Fibroblast of skin of right quadriceps (primary cell): ENCODE measurements around the gene ARHGAP10.

Source experiments
- DNase-seq: peaks from one replicate; pipeline ENCODE4 v3.0.0-alpha.2; 2013

ARHGAP10 gene

DNA sequence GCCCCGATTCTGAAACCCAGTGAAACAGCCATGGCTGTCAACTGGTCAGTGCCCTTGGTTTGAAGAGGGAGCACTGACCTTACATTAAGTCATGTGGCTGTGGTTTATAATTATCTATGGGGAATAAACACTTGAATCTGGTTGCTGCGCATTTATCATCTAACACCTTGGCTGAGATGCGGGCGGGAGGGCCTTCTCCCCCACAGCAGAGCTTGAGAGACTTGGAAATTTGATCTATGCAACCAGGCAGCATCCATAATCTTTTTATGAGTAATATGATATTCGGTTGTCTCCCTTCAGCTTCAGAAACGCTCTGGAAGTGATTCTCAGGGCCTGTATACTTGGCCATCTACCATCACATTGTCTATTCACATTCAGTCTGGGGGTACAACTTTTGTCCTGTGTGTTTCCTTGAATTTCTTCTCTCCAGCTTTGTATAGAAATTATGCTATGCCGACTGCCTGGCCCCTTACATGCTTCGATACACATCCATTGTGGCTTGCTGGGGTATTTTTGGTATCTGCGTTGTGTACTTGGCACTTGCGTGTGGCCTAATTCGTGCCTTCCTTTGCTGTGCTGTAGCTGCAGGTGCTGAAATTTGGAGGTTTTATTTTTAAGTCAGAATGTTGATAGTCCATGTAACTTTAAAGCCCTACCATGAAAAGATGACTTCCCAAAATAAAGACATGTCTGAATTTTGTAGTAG lies 321.6 kb downstream of the ARHGAP10 start:
- no peak for DNase-seq

DNA sequence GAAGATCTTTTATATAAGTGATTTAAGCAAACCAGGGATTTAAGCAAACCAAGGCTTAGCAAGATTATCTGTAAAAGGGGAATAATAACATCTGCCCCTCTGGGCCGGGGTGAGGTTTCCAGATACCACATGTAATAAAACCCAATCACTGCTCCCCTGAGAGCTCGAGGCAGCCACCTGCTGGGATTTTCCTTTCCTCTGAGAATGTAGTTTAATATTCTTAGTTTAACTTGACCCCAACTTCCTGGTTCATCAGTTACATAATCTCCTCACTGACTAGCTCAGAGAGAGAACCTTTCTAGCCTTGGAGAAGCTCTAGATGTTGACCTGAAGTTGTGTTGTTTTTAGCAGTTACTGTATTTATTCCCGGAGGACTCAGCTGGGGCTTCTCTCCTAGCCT lies 322.4 kb downstream of the ARHGAP10 start:
- no peak for DNase-seq

DNA sequence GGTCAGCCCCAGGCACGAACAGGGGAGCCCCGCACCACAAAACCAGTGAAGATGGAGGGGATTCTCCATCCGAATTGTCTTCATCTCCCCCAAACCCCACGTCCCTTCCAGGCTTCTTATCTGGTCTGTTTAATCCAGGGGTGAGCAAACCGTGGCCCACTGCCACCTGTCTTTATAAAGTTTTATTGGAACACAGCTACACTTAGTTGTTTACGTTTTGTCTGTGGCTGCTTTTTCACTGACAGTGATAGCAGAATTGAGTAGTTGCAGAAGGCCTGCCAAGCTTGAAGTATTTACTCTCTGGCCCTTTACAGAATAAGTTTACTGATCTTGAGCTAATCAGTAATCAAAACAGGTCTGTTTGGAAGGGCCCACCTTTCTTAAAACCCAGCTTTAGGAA lies 324.0 kb downstream of the ARHGAP10 start:
- no peak for DNase-seq

- DNase-seq: peak; percentile 54
Measured at GRCh38 chr4:148056879-148057278, 325.0 kb downstream of the ARHGAP10 start.

DNA sequence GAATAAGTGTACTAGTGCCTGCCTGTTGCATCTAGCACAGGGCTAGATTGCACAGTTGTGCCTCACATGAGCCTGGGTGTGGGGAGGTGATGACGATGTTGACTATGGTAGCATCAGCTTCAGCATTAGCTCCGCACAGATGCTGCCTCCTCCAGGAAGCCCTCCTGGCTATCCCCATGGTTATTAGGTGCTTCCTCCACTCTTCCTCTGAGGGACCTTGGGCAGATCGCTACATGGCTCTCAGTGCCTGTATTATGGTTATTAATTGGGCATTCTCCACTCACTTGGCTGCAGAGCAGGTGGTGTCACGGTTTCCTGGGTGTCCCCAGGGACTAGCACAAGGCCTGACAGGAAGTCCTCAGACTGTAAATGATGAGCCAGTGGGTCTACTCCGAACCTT lies 325.6 kb downstream of the ARHGAP10 start:
- no peak for DNase-seq

GRCh38 chr4:148057984-148058859 lies 326.3 kb downstream of the ARHGAP10 start:
- no peak for DNase-seq

- no peak for DNase-seq
Measured at GRCh38 chr4:148059617-148060180, 327.8 kb downstream of the ARHGAP10 start.

GRCh38 chr4:148060264-148061140 lies 328.6 kb downstream of the ARHGAP10 start:
- DNase-seq: no peak

- DNase-seq: no peak
Measured at GRCh38 chr4:148061141-148061481, 329.2 kb downstream of the ARHGAP10 start.

- no peak for DNase-seq
Measured at GRCh38 chr4:148061795-148062194, 329.9 kb downstream of the ARHGAP10 start.

DNA sequence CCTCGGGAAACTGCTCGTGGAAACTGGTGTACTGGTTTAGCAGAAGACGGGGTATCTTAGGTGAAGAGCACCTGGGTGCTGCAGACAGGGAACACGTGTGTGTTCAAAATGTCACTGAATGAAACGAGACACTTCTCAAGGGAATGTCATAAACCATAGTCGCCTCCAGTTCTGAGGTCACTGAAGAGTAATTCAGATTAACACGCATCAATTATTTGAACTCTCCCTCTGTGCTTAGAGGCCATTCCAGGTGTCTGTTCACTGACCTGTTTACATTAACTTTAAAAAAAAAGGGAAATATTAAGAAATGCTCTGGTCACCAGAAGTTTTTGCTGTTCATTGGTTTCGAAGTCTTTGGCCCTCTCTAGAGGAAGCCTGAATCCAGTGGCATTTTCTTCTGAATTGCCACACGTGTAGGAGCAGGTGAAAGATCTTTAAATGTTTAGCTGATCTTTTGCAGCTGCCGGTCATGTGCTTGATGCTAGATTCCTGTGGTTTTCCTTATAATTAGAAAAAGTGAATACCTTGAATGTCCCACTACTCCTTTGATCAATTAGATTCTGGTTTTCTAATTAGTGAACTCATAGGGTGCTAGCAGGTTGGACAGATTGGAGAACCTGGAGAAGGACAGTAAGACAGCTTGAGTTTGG lies 330.5 kb downstream of the ARHGAP10 start:
- no peak for DNase-seq

GRCh38 chr4:148064451-148064850 lies 332.6 kb downstream of the ARHGAP10 start:
- DNase-seq: no peak

GRCh38 chr4:148065075-148065474 lies 333.2 kb downstream of the ARHGAP10 start:
- peak; percentile 69 for DNase-seq

DNA sequence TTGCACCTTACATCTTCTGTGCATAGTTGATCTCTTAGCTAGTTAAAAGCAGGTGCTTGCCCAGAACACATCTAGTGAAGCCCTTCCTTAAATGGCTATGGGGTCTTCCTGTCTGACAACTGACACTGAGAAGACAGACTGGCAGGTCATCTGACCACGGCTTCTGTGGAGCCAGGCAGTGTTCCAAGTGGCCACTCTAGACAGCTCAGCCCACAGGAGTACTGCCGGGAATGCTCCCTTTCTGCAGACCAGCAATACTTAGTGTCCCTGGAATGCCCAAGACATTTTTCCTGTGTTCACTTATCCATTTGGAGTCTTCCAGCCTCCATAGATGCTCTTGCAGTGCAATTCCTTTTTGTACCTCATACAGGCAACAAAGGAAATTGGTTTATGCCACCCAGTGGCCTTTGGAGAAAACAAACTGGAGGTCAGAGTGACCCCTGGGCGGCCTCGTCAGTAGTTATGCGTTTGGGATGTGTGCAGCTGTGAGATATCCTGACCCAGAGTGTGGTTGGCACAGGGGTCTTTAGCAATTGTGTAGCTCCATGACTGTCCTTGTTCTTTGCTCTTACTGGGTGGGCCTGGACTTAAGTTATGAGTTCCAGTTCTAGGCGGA lies 335.5 kb downstream of the ARHGAP10 start:
- DNase-seq: no peak

DNA sequence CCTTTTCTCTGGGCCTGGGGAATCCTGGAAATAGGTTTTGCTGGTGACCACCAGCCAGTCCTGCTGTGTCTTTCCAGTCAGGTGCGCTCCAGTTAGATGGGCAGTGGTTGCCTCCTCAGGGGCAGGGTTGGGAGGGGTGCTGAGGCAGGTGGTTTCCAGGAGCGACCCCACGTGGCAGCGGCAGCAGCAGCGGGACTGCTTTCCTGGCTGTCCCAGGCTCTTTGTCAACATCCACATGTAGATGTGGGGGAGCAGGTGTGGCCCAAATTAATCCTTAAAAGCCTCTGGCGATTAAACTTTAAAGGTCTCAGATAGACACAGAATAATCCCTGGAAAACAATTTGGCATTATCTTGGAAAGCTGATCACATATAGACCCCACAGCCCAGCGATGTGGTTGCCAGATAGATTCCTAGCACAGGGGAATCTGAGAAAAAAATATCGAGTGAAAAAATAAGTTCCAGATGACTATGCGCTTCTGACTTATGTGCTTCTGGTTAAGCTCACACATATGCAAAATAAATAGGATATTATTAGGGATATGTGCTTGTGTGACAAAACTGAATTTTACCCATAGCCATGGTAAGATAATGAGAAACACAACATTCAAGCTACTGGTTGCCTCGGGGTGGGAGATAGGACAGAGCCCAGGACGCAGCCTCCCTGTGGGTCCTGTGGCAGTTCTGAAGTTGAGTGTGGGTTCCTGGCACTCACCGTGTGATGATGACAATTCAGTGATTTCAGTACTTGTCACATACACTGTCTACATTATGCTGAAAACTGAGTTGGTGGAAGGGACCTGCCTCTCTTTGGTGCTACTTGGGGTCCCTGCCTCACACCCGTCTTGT lies 336.4 kb downstream of the ARHGAP10 start:
- DNase-seq: no peak

GRCh38 chr4:148069086-148069894 lies 337.4 kb downstream of the ARHGAP10 start:
- DNase-seq: no peak

- no peak for DNase-seq
Measured at GRCh38 chr4:148069895-148070178, 337.9 kb downstream of the ARHGAP10 start.

- DNase-seq: no peak
Measured at GRCh38 chr4:148071009-148071408, 339.1 kb downstream of the ARHGAP10 start.

GRCh38 chr4:148072789-148073188 lies 340.9 kb downstream of the ARHGAP10 start:
- no peak for DNase-seq

GRCh38 chr4:148073349-148073748 lies 341.5 kb downstream of the ARHGAP10 start:
- no peak for DNase-seq
